ENCODE results near the gene IRF2.

- TF ChIP-seq EZH2 (IDR thresholded peaks at IDR 0.05; ENCODE audit: insufficient read depth, poor library complexity, severe bottlenecking): no peak
- TF ChIP-seq EZH2phosphoT487 (IDR thresholded peaks at IDR 0.05; ENCODE audit: insufficient read depth, low read depth): no peak
These were observed 129.9 kb downstream of the IRF2 start for GRCh38 chr4:184344435-184344834.

All from GM23248 (cell line).